ENCODE results near the gene FOSL2.

DNA sequence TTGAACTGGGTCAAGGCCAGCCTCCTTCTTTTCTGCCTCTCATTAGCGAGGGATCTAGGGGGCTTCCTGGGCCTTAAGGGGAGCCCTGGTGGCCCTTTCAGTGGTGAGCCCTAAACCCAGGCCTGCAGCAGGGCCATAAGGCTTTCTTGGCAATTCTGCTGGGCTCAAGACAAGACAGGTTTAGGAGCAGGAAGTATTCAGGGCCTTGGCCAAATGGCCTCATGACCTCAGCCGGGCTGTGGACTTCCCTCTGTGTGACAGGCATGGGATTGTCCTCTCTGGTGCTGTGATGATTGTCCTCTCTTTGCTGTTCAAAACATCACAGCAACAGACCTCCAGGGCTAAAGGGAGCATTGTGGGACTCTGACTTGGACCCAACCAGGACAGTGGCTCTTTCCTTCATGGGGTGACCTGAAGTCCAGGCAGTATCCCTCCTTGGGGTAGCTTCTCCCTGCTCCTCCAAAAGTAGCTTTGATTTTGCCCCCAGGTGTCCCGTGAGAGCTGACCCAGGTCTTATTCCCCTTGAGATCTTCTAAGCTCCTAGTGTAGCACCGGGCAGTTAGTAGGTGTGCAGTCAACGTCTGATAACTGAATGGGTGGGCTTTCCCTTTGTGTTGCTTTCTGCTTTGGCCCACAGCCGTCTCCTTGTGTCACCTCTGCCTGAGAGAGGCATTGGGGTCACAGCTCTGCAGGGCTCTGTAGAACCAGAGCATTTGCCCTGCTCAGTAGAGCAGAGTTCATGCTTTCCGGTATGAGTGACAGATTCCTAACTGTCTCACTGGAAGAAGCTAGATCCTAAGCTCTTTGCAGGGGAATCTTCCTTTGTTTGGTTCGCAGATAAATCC is 14.7 kb downstream of the FOSL2 start:
- TF ChIP-seq EZH2phosphoT487 (IDR thresholded peaks at IDR 0.05; ENCODE audit: borderline replicate concordance), result no peak
- TF ChIP-seq CTCF (IDR thresholded peaks at IDR 0.05 in 2 of 3, conservative IDR thresholded peaks at IDR 0.05 in 1 of 3; ENCODE audit: borderline replicate concordance in 1 of 3, insufficient read depth in 1 of 3, low read depth in 2 of 3, low read length in 2 of 3), result no peak
- TF ChIP-seq POLR2A (IDR thresholded peaks at IDR 0.05; ENCODE audit: borderline replicate concordance, extremely low read depth, insufficient read depth, insufficient read length), result no peak
- TF ChIP-seq ZNF274 (IDR thresholded peaks at IDR 0.05; ENCODE audit: low read depth, low read length), result no peak
- TF ChIP-seq EZH2 (IDR thresholded peaks at IDR 0.05), result no peak
- no peak for TF ChIP-seq POLR2AphosphoS5 (IDR thresholded peaks at IDR 0.05; ENCODE audit: low read depth, low read length)
- no peak for TF ChIP-seq SRF (IDR thresholded peaks at IDR 0.05; ENCODE audit: low read depth)
- no peak for TF ChIP-seq JUND (IDR thresholded peaks at IDR 0.05)
- no peak for TF ChIP-seq SIN3A (IDR thresholded peaks at IDR 0.05; ENCODE audit: low read depth)
- TF ChIP-seq, protein P1, sequence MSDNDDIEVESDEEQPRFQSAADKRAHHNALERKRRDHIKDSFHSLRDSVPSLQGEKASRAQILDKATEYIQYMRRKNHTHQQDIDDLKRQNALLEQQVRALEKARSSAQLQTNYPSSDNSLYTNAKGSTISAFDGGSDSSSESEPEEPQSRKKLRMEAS (IDR thresholded peaks at IDR 0.05), result no peak
- no peak for TF ChIP-seq CEBPB (IDR thresholded peaks at IDR 0.05; ENCODE audit: low read depth)

All from HCT116 (cell line).